NCI-H2227 treated with DMSO at 0.1 percent for 48 hours (cell line): Measurements from ENCODE around the gene CD2AP.
"Not testable (repeated sequence)": the region's sequence is repeated elsewhere in the genome, so short reads cannot be mapped to it uniquely, and the experiment has no call there.

Experiments used
- DNase-seq: peaks from one replicate; lab custom pipeline; 2025; lab: John Stamatoyannopoulos, UW

Gene CD2AP

GRCh38 chr6:47477497-47478232, at the start of gene CD2AP:
Gene CD2AP, plus strand, starts transcription at chr6:47477789. Its CDS starts 456 bp downstream, at chr6:47478245.
- DNase-seq, result peak; percentile 69

- no peak for DNase-seq
These were observed 49.3 kb upstream of the CD2AP start for GRCh38 chr6:47428288-47428687.

- no peak for DNase-seq
These were observed 48.6 kb upstream of the CD2AP start for GRCh38 chr6:47428746-47429664.

GRCh38 chr6:47434372-47435253, 43.0 kb upstream of the CD2AP start:
- no peak for DNase-seq

GRCh38 chr6:47435254-47435612, 42.4 kb upstream of the CD2AP start:
- no peak for DNase-seq

GRCh38 chr6:47437592-47437991, 40.0 kb upstream of the CD2AP start:
- DNase-seq, result no peak

- DNase-seq, result no peak
These were observed 38.9 kb upstream of the CD2AP start for GRCh38 chr6:47438481-47439347.

GRCh38 chr6:47439348-47439668, 38.3 kb upstream of the CD2AP start:
- no peak for DNase-seq

- DNase-seq, result no peak
These were observed 36.9 kb upstream of the CD2AP start for GRCh38 chr6:47440719-47441118.

GRCh38 chr6:47444964-47445363, 32.6 kb upstream of the CD2AP start:
- not testable (repeated sequence) for DNase-seq

GRCh38 chr6:47446669-47447330, 30.8 kb upstream of the CD2AP start:
- DNase-seq, result no peak

GRCh38 chr6:47447722-47448121, 29.9 kb upstream of the CD2AP start:
- no peak for DNase-seq

- DNase-seq, result no peak
These were observed 26.4 kb upstream of the CD2AP start for GRCh38 chr6:47451162-47451561.

- DNase-seq, result no peak
These were observed 24.7 kb upstream of the CD2AP start for GRCh38 chr6:47452899-47453298.

GRCh38 chr6:47453372-47453936, 24.1 kb upstream of the CD2AP start:
- no peak for DNase-seq

- DNase-seq, result no peak
These were observed 22.7 kb upstream of the CD2AP start for GRCh38 chr6:47454713-47455396.

- DNase-seq, result no peak
These were observed 21.9 kb upstream of the CD2AP start for GRCh38 chr6:47455533-47456209.

GRCh38 chr6:47456536-47456975, 21.0 kb upstream of the CD2AP start:
- DNase-seq, result no peak

GRCh38 chr6:47457370-47457769, 20.2 kb upstream of the CD2AP start:
- no peak for DNase-seq
